GM19455 (cell line): Measurements from ENCODE around the gene FGF11.
A peak's percentile ranks its signal among the peaks of the same experiment; 100 is the strongest.
"Not testable (repeated sequence)": the region's sequence is repeated elsewhere in the genome, so short reads cannot be mapped to it uniquely, and the experiment has no call there.

Source experiments
- ATAC-seq: cut with Tn5 transposase; IDR thresholded peaks from one replicate; pipeline ENCODE4 v1.9.1; 2021; ENCODE audit not compliant: unreplicated experiment

The FGF11 gene

GRCh38 chr17:7478276-7479212 is 39.2 kb downstream of the FGF11 start:
- no peak for ATAC-seq

- ATAC-seq: no peak
Observed at GRCh38 chr17:7479213-7480088, 40.1 kb downstream of the FGF11 start, which contains the start of gene ZBTB4. Gene ZBTB4 (minus strand): TSS chr17:7479631. CDS start chr17:7466801, 12,830 bp downstream.

GRCh38 chr17:7480089-7480384 is 40.7 kb downstream of the FGF11 start:
- ATAC-seq: no peak

GRCh38 chr17:7481275-7481674 is 42.0 kb downstream of the FGF11 start, which contains the start of gene SLC35G6:
Gene SLC35G6 (plus strand): TSS chr17:7481446. CDS start chr17:7481517, 71 bp downstream.
- ATAC-seq: not testable (repeated sequence)

- ATAC-seq: not testable (repeated sequence)
Observed at GRCh38 chr17:7481842-7482741, 42.8 kb downstream of the FGF11 start.

GRCh38 chr17:7482742-7483088 is 43.4 kb downstream of the FGF11 start:
- not testable (repeated sequence) for ATAC-seq

GRCh38 chr17:7483255-7484066 is 44.1 kb downstream of the FGF11 start:
- ATAC-seq: peak; percentile 31

- ATAC-seq: peak; percentile 56
Observed at GRCh38 chr17:7484067-7484918, 45.0 kb downstream of the FGF11 start, which contains the start of gene POLR2A. Gene POLR2A (plus strand): TSS chr17:7484366.

GRCh38 chr17:7484919-7485377 is 45.6 kb downstream of the FGF11 start:
- ATAC-seq: no peak

GRCh38 chr17:7486181-7486580 is 46.9 kb downstream of the FGF11 start:
- no peak for ATAC-seq

GRCh38 chr17:7490144-7490543 is 50.8 kb downstream of the FGF11 start:
- ATAC-seq: no peak

GRCh38 chr17:7491583-7491982 is 52.3 kb downstream of the FGF11 start:
- no peak for ATAC-seq

GRCh38 chr17:7493941-7494340 is 54.6 kb downstream of the FGF11 start:
- ATAC-seq: no peak
